KBM-7 (cell line): Measurements from ENCODE around the gene OLIG2.

ENCODE experiments used
- DNase-seq: peaks from one replicate; pipeline ENCODE4 v3.0.0-alpha.2; 2015
- in situ Hi-C: fragments of 300-500 bp; cut with MboI; formaldehyde crosslinking; loops from 2 replicates; pipeline ENCODE4 v1.14.3; 2020; ENCODE audit warnings: low sequenced_read_pairs, low pct_unique_long_range_greater_than_20kb, mixed read lengths

Gene OLIG2

GRCh38 chr21:33018707-33019465 is 6.8 kb upstream of the OLIG2 start:
- DNase-seq = no peak
- in situ Hi-C loops = no loop called here

DNA sequence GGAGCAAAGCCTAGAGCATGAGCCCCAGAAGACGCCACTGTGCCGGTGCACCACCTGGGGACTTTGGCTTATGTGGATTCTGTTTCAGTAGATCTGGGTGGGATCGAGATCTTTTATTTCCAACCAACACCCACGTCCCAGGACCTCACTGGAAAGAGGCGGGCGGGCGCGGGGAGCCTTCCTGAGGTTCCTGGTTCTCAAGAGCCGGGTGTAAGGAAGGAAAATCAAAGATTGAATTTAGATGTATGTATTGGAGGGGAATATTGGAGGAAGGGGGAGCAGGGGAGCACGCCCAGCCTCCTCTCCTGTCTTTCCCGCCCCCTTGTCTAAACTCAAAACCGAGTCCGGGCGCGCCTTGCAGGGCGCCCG is 6.2 kb upstream of the OLIG2 start:
- in situ Hi-C loops = no loop called here
- no peak for DNase-seq

GRCh38 chr21:33019885-33020557 is 5.7 kb upstream of the OLIG2 start:
- in situ Hi-C loops = no loop called here
- DNase-seq = no peak

GRCh38 chr21:33020558-33021100 is 5.1 kb upstream of the OLIG2 start:
- in situ Hi-C loops = no loop called here
- no peak for DNase-seq

- in situ Hi-C loops = no loop called here
- no peak for DNase-seq
Observed at GRCh38 chr21:33021150-33021549, 4.6 kb upstream of the OLIG2 start.

- in situ Hi-C loops = no loop called here
- DNase-seq = no peak
Observed at GRCh38 chr21:33021667-33022066, 4.1 kb upstream of the OLIG2 start.

- no peak for DNase-seq
- in situ Hi-C loops = no loop called here
Observed at GRCh38 chr21:33022489-33022827, 3.3 kb upstream of the OLIG2 start.

DNA sequence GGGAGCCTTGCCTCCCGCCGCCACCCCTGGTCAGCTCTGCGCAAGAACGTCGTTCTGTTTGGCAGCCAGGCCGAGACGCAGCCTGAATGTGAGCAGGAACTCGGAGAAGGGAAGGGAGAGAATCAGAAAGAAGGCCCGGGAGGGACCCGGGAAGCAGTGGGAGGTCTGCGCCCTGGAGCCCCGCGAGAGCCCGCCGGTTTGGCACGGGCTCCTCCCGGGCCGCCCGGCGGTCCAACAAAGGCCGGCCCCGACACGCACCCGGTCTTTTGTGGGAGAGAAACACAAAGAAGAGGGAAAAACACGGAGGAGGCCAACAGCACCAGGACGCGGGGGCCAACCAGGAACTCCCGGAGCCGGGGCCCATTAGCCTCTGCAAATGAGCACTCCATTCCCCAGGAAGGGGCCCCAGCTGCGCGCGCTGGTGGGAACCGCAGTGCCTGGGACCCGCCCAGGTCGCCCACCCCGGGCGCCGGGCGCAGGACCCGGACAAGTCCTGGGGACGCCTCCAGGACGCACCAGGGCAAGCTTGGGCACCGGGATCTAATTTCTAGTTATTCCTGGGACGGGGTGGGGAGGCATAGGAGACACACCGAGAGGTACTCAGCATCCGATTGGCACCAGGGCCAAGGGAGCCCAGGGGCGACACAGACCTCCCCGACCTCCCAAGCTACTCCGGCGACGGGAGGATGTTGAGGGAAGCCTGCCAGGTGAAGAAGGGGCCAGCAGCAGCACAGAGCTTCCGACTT is 2.7 kb upstream of the OLIG2 start:
- in situ Hi-C loops = no loop called here
- DNase-seq = no peak

DNA sequence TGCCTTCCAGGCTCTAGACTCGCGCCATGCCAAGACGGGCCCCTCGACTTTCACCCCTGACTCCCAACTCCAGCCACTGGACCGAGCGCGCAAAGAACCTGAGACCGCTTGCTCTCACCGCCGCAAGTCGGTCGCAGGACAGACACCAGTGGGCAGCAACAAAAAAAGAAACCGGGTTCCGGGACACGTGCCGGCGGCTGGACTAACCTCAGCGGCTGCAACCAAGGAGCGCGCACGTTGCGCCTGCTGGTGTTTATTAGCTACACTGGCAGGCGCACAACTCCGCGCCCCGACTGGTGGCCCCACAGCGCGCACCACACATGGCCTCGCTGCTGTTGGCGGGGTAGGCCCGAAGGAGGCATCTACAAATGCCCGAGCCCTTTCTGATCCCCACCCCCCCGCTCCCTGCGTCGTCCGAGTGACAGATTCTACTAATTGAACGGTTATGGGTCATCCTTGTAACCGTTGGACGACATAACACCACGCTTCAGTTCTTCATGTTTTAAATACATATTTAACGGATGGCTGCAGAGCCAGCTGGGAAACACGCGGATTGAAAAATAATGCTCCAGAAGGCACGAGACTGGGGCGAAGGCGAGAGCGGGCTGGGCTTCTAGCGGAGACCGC is 2.0 kb upstream of the OLIG2 start:
- DNase-seq = no peak
- in situ Hi-C loops = no loop called here

DNA sequence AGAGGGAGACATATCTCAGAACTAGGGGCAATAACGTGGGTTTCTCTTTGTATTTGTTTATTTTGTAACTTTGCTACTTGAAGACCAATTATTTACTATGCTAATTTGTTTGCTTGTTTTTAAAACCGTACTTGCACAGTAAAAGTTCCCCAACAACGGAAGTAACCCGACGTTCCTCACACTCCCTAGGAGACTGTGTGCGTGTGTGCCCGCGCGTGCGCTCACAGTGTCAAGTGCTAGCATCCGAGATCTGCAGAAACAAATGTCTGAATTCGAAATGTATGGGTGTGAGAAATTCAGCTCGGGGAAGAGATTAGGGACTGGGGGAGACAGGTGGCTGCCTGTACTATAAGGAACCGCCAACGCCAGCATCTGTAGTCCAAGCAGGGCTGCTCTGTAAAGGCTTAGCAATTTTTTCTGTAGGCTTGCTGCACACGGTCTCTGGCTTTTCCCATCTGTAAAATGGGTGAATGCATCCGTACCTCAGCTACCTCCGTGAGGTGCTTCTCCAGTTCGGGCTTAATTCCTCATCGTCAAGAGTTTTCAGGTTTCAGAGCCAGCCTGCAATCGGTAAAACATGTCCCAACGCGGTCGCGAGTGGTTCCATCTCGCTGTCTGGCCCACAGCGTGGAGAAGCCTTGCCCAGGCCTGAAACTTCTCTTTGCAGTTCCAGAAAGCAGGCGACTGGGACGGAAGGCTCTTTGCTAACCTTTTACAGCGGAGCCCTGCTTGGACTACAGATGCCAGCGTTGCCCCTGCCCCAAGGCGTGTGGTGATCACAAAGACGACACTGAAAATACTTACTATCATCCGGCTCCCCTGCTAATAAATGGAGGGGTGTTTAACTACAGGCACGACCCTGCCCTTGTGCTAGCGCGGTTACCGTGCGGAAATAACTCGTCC is 1.3 kb upstream of the OLIG2 start:
- in situ Hi-C loops = no loop called here

GRCh38 chr21:33025106-33025488 is 638 bp upstream of the OLIG2 start:
- DNase-seq = no peak
- in situ Hi-C loops = no loop called here

More for the DNA sequence above, 1.3 kb upstream of the OLIG2 start:
- no peak for DNase-seq

GRCh38 chr21:33026443-33026858 is 716 bp downstream of the OLIG2 start:
- in situ Hi-C loops = no loop called here
- no peak for DNase-seq

GRCh38 chr21:33026878-33027400 is 1.2 kb downstream of the OLIG2 start:
- no peak for DNase-seq
- in situ Hi-C loops = no loop called here

- DNase-seq = no peak
- in situ Hi-C loops = no loop called here
Observed at GRCh38 chr21:33027401-33028286, 1.9 kb downstream of the OLIG2 start.

- in situ Hi-C loops = no loop called here
Observed at GRCh38 chr21:33028287-33028670, 2.5 kb downstream of the OLIG2 start.

GRCh38 chr21:33028773-33029384 is 3.1 kb downstream of the OLIG2 start:
- DNase-seq = no peak
- in situ Hi-C loops = no loop called here

More at GRCh38 chr21:33028287-33028670, 2.5 kb downstream of the OLIG2 start:
- DNase-seq = no peak

DNA sequence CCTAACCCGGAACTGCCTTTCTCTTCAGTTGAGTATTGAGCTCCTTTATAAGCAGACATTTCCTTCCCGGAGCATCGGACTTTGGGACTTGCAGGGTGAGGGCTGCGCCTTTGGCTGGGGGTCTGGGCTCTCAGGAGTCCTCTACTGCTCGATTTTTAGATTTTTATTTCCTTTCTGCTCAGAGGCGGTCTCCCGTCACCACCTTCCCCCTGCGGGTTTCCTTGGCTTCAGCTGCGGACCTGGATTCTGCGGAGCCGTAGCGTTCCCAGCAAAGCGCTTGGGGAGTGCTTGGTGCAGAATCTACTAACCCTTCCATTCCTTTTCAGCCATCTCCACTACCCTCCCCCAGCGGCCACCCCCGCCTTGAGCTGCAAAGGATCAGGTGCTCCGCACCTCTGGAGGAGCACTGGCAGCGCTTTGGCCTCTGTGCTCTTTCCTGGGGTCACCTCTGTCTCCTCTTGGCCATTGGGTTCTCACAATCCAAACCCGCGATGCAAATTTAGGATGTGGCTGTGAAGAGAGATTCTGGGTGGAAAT is 3.7 kb downstream of the OLIG2 start:
- no peak for DNase-seq
- in situ Hi-C loops = no loop called here
